OCI-LY1 (cell line): ENCODE results near the gene FGFR2.

Experiments used
- H2AFZ ChIP-seq: fragments of 200-600 bp; sonication (generic), shearing (Covaris generic); 2 replicates; pipeline ENCODE4 v1.6.0; 2014; ENCODE audit warnings: antibody characterized with exemption, mild to moderate bottlenecking, low read length
- H3F3A ChIP-seq: fragments of 200-600 bp; sonication (generic), shearing (Covaris generic); 2 replicates; pipeline ENCODE4 v1.6.0; 2014; ENCODE audit warnings: mild to moderate bottlenecking, antibody characterized with exemption, low read length, moderate library complexity; ENCODE audit not compliant: insufficient read depth
- H3K27ac ChIP-seq: fragments of 200-600 bp; sonication (generic); 2 replicates; pipeline ENCODE4 v1.5.1; 2014; ENCODE audit warnings: low read length, mixed run types, mild to moderate bottlenecking, low read depth; ENCODE audit not compliant: poor library complexity, severe bottlenecking
- H3K27me3 ChIP-seq: fragments of 200-600 bp; sonication (generic); 2 replicates; pipeline ENCODE4 v1.6.0; 2014; ENCODE audit warnings: antibody characterized with exemption, mild to moderate bottlenecking, low read length, moderate library complexity; ENCODE audit not compliant: insufficient read depth
- H3K36me3 ChIP-seq: fragments of 200-600 bp; sonication (generic); 2 replicates; pipeline ENCODE4 v1.6.1; 2014; ENCODE audit warnings: mild to moderate bottlenecking, antibody characterized with exemption, low read length, moderate library complexity, mixed read lengths; ENCODE audit not compliant: insufficient read depth
- H3K4me1 ChIP-seq: fragments of 200-600 bp; sonication (generic); 2 replicates; pipeline ENCODE4 v1.5.1; 2014; ENCODE audit warnings: mild to moderate bottlenecking, low read length, moderate library complexity; ENCODE audit not compliant: insufficient read depth, severe bottlenecking
- H3K4me2 ChIP-seq: fragments of 200-600 bp; sonication (generic), shearing (Covaris generic); 2 replicates; pipeline ENCODE4 v1.6.1; 2014; ENCODE audit warnings: low read length
- H3K4me3 ChIP-seq: fragments of 200-600 bp; sonication (generic); 2 replicates; pipeline ENCODE4 v1.5.1; 2014; ENCODE audit warnings: low read length, low read depth, mild to moderate bottlenecking, mixed read lengths; ENCODE audit not compliant: poor library complexity, severe bottlenecking
- H3K79me2 ChIP-seq: fragments of 200-600 bp; shearing (Covaris generic); 2 replicates; pipeline ENCODE4 v1.6.1; 2016; ENCODE audit warnings: mixed run types, low read length, mixed read lengths; ENCODE audit not compliant: insufficient read depth
- H3K9ac ChIP-seq: fragments of 200-600 bp; sonication (generic), shearing (Covaris generic); 2 replicates; pipeline ENCODE4 v1.6.1; 2014; ENCODE audit warnings: mild to moderate bottlenecking, low read length, mixed read lengths
- H3K9me2 ChIP-seq: fragments of 200-600 bp; sonication (generic), shearing (Covaris generic); 2 replicates; pipeline ENCODE4 v1.6.1; 2014; ENCODE audit warnings: low read depth, mild to moderate bottlenecking, low read length, mixed read lengths
- H3K9me3 ChIP-seq: fragments of 200-600 bp; shearing (Covaris generic); 2 replicates; pipeline ENCODE4 v1.6.1; 2014; ENCODE audit warnings: low read length, mixed read lengths
- H4K20me1 ChIP-seq: fragments of 200-600 bp; sonication (generic), shearing (Covaris generic); 2 replicates; pipeline ENCODE4 v1.6.0; 2016; ENCODE audit warnings: mild to moderate bottlenecking, low read length; ENCODE audit not compliant: insufficient read depth
- CTCF ChIP-seq: fragments of 200-600 bp; sonication (generic), shearing (Covaris generic); IDR thresholded peaks from 2 replicates; pipeline ENCODE4 v1.5.1; 2017; ENCODE audit warnings: mild to moderate bottlenecking, antibody characterized with exemption, low read length, moderate library complexity, mixed read lengths
- EZH2 ChIP-seq: fragments of 200-600 bp; sonication (generic), shearing (Covaris generic); IDR thresholded peaks from 2 replicates; pipeline ENCODE4 v1.8.0; 2017; ENCODE audit warnings: borderline replicate concordance, mixed run types, mild to moderate bottlenecking, antibody characterized with exemption, low read length, moderate library complexity, mixed read lengths

FGFR2 gene

GRCh38 chr10:121592155-121592890 lies 5.9 kb downstream of the FGFR2 start:
- no peak for TF ChIP-seq EZH2
- no peak for TF ChIP-seq CTCF
- no peak overlapping the region for H3K9ac ChIP-seq
- no peak overlapping the region for H2AFZ ChIP-seq
- H3K9me3 ChIP-seq: no peaks in the 10 kb centered on the region
- H3K9me2 ChIP-seq: no peaks in the 10 kb centered on the region
- no peaks in the 10 kb centered on the region for H3F3A ChIP-seq
- no peaks in the 10 kb centered on the region for H3K79me2 ChIP-seq
- H3K4me2 ChIP-seq: no peak overlapping the region
- no peaks in the 10 kb centered on the region for H3K36me3 ChIP-seq
- H3K4me3 ChIP-seq: no peak overlapping the region
- no peaks in the 10 kb centered on the region for H3K4me1 ChIP-seq
- no peaks in the 10 kb centered on the region for H4K20me1 ChIP-seq
- H3K27ac ChIP-seq: no peak overlapping the region
- H3K27me3 ChIP-seq: peaks cover 3% of the 10 kb centered on the region; the same call in 1 of the 2 replicates

- peaks cover 3% of the 10 kb centered on the region; the same call in 1 of the 2 replicates for H3K27me3 ChIP-seq
- no peak overlapping the region for H3K4me3 ChIP-seq
- H2AFZ ChIP-seq: no peak overlapping the region
- no peaks in the 10 kb centered on the region for H3F3A ChIP-seq
- no peaks in the 10 kb centered on the region for H3K4me1 ChIP-seq
- no peaks in the 10 kb centered on the region for H4K20me1 ChIP-seq
- no peaks in the 10 kb centered on the region for H3K9me2 ChIP-seq
- H3K9me3 ChIP-seq: no peaks in the 10 kb centered on the region
- no peak overlapping the region for H3K9ac ChIP-seq
- no peak for TF ChIP-seq CTCF
- TF ChIP-seq EZH2: no peak
- no peak overlapping the region for H3K4me2 ChIP-seq
- no peaks in the 10 kb centered on the region for H3K79me2 ChIP-seq
- no peaks in the 10 kb centered on the region for H3K36me3 ChIP-seq
- no peak overlapping the region for H3K27ac ChIP-seq
Observed at GRCh38 chr10:121591186-121591585, 7.1 kb downstream of the FGFR2 start.

DNA sequence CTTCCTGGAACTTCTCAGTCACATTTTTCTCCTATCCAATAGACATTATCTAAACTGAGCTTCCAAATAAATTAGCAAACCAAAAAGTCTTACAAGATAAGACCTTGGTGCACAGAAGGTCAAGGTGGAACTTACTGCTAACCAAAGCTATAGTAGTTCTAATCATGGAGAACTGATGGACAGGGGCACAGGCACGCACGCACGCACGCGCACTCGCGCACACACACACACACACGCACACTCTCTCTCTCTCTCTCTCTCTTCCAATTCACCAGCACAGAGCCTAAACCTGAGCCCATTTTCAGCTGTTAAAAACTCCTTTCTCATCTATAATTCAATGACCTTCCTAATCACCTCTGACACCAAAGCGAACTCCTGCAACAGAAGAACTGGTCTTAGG lies 7.5 kb downstream of the FGFR2 start:
- Histone ChIP-seq H3K27me3 (peaks cover 3% of the 10 kb centered on the region; the same call in 1 of the 2 replicates), H3K27ac (no peak overlapping the region), H4K20me1 (no peaks in the 10 kb centered on the region), H2AFZ (no peak overlapping the region), H3K4me1 (no peaks in the 10 kb centered on the region), H3K4me3 (no peak overlapping the region), H3K79me2 (no peaks in the 10 kb centered on the region), H3F3A (no peaks in the 10 kb centered on the region), H3K9me2 (no peaks in the 10 kb centered on the region), H3K9ac (no peak overlapping the region), H3K9me3 (no peaks in the 10 kb centered on the region), H3K4me2 (no peak overlapping the region), H3K36me3 (no peaks in the 10 kb centered on the region)
- TF ChIP-seq CTCF: no peak
- TF ChIP-seq EZH2: no peak
